ENCODE data around the gene EPHB2. TPM values are rescaled to one million over a fixed set of nuclear protein-coding genes. Genes with fewer than 3 reads are reported as not detected.
A peak's percentile ranks its signal among the peaks of the same experiment; 100 is the strongest.
"Not testable (repeated sequence)": the region's sequence is repeated elsewhere in the genome, so short reads cannot be mapped to it uniquely, and the experiment has no call there.

EPHB2 gene
- total RNA-seq, 1 donor from 2014 or later, result 21.4 TPM

DNA sequence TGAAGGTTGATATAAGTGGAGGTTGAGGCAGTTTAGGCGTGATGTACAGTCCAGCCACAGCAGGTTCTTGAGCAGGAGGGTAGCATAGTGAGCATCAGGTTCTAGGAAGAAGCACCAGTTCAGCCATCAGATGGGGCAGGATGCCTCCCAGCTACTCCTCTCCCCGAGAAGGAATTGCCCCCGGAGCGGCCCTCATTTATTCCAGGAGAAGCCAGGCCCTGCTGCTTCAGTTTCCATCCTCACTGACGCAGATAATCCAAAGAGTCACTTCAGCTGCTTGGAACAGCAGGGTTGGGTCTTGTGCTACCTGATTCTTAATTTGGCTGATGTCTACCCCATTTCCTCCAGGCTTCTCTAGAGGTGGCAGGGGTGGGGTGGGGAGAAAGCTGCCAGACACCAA is 207.3 kb downstream of the EPHB2 start:
- DNase-seq, result no peak

DNA sequence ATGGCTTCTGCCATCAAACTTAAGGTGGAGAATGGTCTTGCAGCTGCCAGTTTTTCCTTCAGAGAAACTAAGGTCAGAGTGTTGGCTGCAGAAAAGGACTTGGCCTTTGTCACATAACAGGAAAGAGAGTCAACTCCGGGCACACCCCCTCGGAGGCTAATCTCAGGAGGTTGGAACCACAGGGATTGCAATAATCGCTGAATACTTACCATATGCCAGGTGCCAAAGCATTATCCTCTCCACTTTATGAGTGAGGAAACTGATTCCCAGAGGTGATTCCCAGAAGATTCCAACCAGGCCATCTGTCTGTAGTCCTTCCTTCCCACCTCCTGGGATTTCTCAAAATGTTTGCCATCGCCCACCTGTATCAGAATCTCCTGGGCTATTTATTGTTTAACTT is 208.0 kb downstream of the EPHB2 start:
- no peak for DNase-seq

DNA sequence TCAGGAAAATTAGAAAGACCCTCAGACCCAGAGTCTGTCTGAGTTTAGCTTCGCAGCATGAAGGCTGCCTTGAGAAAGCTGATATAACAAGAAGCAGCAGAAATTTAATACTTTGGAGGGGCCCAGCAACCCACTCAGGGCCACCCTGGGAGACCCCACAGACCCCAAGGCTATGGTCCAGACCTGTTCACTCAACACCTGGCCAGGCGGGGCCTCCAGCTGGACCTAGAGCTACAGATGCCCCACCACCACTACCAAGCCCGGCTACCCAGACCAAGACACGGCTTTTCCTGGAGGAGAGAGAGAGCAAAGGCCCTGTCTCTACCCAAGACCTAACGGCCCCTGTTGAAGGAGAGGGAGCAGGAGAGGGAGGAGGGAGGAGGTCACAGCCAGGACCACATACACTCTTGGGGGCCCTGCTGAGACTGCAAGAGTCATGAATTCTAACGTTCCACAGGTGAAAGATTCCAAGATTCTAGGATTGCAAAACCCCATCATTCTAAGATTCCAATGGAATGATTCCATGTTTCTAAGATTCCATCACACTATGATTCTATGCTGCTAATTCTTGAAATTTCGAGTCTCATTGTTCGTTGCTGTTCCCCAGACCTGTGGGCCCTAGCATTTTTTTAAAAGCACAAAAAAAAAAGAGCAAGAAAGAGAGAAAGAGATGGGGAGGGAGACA is 208.8 kb downstream of the EPHB2 start:
- no peak for DNase-seq

DNA sequence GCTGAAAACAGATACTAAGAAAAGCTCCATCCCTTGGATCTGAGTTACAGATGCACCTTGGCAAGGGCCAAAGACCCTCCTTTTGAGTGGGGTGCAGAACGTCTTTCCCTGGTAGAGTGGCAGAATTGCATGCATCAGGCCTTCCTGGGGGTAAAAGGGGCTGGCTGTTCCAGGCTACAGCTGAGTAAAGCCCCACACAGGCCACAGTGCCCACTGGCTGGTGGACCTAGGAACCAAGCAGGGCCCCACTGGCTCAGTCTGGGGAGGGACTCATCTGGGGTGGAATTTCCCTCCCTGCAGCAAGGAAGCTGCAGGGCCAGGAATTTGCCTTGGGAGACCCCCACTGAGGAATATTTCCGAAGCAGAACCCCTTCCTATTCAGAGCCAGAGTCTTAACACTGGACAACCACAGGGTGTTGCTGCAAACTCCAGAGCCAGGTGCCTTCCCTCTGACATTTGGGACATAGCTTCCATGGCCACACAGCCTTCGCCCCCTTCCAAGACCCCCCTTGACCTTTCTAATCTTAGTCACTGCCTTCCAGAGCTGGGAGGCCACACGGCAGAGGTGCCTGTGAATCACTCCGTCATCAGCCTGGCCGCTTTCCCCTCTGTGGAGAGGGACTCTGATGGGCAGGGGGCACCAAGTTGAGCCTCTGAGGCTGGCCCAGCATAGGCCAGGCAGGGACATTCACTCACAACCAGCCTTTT is 209.5 kb downstream of the EPHB2 start:
- DNase-seq, result no peak

DNA sequence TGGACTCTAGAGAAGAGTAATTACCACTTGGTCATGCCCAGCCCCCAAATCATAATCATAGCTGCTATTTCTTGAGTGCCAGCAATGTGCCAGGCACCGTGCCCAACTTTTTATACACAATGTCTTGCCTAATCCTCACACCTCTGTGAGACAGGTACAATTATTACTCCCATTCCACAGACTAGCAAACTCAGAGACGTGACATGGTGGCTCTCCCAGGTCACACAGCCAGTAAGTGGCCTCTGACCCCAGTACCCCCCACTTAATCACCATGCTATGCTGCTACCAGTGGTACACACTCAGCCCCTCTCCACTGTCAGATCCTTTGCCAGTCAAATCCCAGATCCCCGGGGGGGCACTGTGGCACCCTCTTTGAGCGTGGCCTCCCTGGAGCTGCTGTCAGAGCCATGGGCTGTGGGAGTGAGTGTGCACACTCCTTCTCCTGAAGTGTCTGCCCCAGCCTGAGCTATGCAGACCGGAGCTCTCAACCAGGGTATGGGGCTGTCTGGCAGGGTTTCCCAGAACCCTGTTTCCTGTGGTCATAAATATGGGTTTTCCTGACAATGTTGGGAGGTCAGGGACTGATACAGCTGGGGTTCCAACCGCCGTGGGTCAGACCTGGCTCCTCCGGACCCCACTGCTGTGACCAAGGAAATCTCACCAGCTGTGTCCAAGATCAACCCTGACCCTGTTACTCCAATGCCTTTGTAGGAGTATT is 210.3 kb downstream of the EPHB2 start:
- no peak for DNase-seq

DNA sequence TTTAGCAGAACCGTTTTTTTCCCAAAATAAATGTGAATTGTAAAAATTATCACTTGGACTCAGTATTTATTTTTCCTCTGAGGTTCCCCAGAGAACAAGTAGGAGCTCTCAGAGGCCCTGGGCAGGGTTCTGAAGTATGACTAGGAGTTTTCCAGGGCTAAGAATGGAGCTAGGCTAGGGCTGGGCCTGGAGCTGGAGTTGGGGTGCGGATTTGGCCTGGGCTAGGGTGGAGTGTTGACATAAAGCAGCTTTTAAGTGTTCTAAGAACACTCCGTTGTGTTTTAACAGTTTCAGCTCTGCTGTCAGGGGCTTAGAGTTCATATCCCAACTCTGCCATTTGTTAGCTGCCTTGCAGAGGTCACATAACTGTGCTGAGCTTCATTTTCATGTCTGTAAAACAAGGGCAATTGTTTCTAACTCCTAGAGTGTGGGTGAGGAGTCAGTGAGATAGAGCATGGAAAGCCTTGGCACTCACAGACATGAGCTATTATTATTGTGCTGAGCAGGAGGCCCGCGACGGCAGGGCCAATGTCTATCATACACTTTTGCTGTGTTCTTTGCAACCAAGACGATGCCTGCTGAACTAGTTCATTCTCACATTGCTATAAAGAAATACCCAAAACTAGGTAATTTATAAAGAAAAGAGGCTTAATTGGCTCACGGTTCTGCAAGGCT is 210.9 kb downstream of the EPHB2 start:
- DNase-seq, result no peak

DNA sequence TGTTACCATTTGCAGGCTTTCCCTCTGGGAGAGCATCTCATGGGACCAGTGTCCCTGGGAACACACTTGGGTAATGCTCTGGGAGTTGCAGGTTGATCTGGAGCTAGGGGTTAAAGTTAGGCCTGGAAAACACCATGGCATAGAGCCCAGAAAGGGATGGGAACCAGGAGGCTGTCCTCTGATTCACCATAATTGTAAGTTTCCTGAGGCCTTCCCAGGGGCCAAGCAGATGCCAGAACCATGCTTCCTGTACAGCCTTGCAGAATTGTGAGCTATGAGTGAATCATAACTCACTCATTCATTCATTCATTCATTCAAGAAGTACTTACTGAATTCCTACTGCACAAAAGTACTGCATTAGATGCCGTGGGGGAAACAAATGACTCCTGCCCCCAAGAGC is 212.0 kb downstream of the EPHB2 start:
- DNase-seq, result no peak

DNA sequence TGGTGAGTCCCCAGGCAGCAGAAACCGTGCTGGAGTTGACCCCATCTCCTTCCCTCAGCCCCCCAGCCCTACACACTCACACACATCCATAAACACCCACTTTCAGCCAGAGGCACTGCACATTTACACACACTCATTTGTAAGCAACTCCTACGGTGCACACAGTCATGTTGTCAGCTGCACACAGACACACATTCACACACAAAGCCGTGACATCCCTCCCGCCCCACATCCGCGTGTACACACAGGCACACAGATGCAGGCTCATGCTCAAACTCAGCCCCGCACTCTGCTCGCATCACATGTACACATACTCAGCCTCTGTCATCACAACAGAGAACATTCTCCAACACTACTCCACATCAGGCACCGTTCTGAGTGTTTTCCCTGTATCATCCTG is 214.5 kb downstream of the EPHB2 start:
- no peak for DNase-seq

DNA sequence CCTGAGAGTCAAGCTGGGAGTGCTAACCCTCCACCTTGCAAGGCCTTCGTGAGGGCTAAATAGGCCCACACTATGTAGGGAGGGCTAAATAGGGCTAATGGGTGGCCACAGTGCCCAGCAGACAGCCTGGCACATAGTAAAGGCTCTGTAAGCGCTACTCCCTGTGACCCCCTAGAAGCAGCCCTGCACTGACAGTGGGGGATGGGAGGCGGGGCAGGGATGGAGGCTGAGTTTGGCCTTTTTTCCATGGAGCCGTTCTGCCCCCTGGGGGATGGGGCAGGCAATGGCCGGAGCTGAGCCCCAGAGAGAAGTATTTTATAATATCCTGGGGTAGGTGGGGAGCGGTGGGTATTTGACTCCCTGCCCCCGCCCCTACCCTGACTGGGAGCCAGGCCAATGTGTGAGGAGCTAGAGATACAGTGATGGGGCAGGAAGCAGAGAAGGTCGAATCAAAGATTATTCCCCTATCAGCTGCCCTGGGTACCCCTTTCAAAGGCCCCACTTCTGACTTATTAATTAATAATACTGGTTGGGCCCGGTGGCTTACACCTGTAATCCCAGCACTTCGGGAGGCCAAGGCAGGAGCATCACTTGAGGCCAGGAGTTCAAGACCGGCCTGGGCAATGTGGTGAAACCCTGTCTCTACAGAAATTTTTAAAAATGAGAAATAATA is 219.7 kb downstream of the EPHB2 start:
- peak; percentile 74 for DNase-seq

DNA sequence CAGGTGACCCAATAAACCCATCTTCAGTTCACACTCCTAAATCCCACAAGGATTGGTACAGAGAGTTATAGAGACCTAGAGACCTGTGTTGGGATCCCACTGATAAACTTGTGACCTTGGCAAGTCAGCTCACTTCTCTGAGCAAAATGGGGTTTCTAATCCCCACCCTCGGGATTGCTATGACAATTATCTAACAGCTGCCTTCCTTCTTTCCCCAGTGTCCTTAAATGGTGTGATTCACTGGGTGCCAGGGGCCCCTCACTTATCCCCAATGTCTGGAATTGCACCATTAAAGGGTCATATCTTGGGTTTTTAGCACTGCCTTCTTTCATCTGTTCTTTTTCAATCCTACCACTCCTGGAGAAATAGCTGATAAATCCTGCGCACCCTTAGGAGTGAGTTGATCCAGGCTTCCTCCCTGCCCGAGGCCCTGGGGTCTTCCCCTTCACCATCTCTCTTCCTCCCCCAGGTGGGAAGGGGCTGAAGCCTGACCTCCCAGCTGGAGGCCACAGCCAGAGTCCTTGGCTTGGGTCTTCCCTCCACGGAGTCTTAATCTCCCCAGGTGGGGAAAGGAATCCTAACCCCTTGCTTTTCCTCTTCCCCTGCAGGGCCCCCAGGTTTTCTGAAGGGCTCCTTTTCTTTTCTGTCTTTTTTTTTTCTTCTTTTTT is 222.3 kb downstream of the EPHB2 start:
- no peak for DNase-seq

DNA sequence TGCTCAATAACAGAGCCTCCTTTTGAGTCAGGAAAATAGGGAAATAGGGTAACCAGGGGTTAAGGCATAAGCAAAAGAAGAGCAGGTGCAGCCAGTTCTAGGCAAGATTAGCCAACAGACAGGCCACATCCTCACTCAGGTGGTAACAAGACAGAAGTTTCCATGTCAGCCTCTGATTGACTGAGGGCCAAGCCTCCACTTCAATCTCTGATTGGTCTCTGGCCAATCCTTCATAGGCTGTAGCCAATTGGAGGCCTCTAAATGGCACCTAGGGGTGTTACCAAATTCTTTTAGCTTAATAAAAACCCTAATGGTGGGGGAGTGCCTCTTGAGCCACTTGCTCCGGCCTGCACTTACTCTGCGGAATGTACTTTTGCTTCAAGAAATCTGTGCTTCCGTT is 224.8 kb downstream of the EPHB2 start:
- DNase-seq, result no peak

DNA sequence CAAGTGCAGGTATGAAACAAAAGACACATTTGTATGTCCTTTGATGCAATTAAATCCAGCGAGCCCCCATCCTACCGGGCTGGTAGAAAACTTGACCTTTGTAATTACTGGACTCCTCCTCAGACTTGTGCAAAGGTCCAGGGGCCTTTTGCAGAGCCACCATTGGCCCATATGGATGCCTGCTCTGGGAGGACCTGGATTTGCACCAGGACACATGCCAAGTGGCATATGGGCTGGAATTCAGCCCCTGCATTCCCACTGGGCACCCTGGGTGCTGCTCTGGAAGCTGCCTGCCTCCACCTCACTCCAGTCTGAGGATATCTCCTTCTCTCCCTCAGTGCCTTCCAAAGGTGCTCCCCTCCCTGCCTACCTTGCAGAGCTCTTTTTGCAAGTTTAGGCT is 226.0 kb downstream of the EPHB2 start:
- DNase-seq, result no peak

DNA sequence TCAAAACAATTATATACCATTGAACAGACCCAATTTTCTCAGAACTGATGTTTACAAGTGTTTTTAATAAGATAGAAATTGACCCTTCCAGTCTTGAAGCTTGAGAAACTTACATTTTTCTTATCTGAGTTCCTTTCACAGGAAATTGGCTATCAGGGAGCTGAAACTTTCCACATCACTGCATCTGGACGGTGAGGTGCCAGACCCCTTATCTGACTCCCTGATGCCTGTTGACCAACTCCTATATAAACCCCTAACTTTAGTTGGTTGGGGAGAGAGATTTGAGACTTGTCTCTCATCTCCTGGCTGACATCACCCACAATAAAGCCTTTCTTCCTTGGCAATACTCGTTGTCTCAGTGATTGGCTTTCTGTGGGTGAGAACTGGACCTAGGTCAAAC is 230.6 kb downstream of the EPHB2 start:
- DNase-seq, result no peak

DNA sequence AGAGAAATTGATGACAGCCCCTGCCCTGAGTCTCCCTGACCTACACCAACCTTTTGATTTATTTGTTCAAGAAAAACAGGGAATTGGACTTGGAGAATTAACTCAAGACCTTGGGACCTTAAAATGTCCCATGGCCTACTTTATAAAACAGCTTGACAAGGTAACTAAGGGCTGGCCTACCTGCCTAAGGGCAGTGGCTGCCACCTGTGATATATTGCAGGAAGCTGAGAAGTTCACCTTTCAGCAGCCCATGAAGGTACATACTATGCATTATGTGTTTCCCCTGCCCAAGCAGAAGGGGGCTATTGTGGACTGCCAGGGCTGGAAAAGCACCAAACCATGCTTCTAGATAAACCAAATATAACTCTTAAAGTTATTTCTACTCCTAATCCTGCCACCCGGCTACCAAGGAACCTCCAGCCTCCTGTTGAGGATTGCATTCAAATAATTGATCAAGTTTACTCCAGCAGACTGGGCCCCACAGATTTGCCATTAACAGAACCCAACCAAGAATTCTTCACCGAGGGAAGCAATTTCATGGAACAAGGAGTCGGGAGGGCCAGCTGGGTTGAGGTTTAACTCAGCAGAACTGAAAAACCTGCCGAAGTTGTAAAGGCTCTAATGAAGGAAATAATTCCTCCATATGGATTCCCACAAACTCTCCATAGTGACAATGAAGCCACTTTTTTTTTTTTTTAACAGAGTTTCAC is 233.9 kb downstream of the EPHB2 start:
- DNase-seq, result no peak

DNA sequence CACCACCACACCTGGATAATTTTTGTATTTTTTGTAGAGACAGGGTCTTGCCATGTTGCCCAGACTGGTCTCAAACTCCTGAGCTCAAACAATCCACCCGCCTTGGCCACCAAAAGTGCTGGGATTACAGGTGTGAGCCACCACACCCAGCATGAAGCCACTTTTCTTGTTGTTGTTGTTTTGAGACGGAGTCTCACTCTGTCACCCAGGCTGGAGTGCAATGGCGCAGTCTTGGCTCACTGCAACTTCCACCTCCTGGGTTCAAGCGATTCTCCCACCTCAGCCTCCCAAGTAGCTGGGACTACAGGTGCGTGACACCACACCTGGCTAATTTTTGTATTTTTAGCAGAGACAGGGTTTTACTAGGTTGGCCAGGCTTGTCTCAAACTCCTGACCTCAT is 234.5 kb downstream of the EPHB2 start:
- not testable (repeated sequence) for DNase-seq

DNA sequence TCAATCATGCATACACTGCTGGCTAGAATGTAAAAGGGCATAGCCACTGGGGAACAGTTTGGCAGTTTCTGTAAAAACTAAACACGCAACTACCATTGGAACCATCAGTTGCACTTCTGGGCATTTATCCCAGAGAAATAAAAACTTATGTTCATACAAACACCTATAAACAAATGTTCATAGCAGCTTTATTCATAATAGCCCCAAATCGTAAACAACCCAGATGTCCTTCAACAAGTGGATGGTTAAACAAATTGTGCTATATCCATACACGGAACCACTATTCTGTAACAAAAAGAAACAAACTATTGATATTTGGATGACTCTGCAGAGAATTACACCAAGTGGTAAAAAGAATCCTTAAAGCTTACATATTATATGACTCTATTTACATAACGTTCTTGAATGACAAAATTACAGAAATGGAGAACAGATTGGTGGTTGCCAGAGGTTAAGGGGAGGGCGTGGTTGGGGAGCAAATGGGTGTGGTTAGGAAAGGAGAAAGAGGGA is 239.2 kb downstream of the EPHB2 start:
- peak; percentile 32 for DNase-seq

DNA sequence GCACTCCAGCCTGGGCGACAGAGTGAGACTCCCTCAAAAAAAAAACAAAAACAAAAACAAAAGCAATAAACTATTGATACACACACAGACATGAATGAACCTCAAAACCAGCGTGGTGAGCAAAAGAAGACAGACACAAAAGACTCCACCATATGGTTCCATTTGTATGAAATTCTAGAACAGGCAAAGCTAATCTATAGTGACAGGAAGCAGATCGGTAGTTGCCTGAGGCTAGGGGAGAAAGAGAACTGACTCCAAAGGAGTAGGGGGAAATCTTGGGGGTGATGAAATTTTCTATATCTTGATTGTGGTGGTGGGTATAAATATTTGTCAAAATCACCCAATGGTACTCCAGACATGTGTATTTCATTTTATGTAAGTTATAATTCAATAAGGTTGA is 241.2 kb downstream of the EPHB2 start:
- no peak for DNase-seq

DNA sequence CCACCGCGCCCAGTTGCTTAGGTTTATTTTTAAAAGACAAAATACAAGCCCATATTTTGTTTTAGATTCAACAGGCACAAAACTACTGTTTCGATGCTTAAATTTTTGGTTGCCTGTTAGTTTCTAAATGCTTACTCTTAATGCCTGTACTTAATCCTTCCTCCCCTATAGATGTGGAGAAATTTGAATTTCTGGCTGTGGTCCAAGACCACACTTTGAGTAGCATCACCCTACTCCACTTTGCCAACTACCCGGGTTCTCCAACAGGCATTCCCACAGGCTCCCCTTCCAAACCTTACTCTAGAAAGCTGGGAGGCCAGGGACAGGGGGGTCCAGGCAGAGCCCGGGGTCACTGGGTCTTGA is 242.0 kb downstream of the EPHB2 start:
- no peak for DNase-seq

DNA sequence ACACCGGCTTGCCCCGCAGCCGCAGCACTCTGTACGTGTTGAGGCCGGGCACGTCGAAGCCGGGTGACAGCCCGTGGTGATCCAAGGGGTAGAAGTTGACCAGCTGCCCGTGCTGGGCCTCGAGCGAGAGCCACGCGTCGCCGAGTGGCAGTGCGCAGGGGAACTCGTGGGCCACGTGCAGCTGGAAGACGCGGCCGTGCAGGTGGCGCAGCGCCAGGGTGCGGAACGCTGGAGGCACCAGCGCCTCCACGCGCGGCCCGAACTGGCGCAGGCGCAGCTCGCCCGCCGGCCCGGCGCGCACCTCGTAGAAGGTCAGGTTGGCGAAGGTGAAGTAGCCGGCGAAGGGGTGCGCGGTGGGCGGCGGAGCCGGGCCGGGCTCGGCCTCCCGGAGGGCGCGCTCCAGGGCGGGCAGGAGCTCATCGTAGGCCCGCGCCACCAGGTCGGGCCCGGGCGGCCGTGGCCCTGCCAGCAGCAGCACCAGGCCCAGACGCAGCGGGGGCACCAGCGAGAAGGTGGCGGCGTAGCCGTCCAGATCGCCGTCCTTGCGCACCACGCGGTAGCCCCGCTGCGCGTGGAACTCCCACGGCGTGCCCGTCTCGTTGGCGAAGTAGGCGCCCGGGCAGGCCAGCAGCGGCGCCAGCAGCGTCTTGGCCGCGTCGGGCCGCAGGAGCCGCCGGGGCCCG is 242.6 kb downstream of the EPHB2 start:
- no peak for DNase-seq

DNA sequence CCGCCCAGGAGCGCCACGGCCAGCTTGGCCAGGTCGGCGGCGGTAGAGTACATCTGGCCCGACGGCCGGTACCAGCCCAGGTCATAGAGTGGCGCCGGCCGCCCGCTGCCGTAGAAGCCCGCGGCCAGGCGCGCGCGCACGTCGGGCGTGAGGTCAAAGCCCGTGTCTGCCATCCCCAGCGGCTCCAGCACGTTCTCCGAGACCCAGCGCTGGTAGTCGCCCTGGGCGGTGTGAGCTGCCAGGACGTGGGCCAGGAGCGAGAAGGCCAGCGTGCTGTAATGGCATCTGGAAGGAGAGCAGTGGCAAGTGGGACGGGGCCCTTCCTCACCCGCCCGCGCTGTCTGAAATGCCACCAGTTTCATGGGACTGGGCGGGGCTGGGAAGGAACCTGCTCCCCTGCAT is 243.1 kb downstream of the EPHB2 start:
- no peak for DNase-seq
